IMR-90 (cell line): ENCODE measurements around the gene TPGS2.

Experiments
- BHLHE40 ChIP-seq: fragments of 150-350 bp; IDR thresholded peaks from 2 replicates; pipeline ENCODE4 v1.6.1; 2016; ENCODE audit warnings: mild to moderate bottlenecking, low read depth, low read length
- CEBPB ChIP-seq: IDR thresholded peaks from 2 replicates; pipeline ENCODE4 v1.6.1; 2012; ENCODE audit warnings: low read depth, low read length, improper control_type of control experiment
- CTCF ChIP-seq: conservative IDR thresholded peaks from 2 replicates; pipeline ENCODE4 v1.5.1; 2012; ENCODE audit warnings: mild to moderate bottlenecking, low read depth, low read length, improper control_type of control experiment
- ELK1 ChIP-seq: fragments of 150-350 bp; IDR thresholded peaks from 2 replicates; pipeline ENCODE4 v1.6.1; 2016; ENCODE audit warnings: low read depth, mild to moderate bottlenecking, low read length, moderate library complexity, borderline replicate concordance
- MAZ ChIP-seq: IDR thresholded peaks from 2 replicates; pipeline ENCODE4 v1.6.1; 2012; ENCODE audit warnings: low read depth, mild to moderate bottlenecking, low read length, improper control_type of control experiment, moderate library complexity, borderline replicate concordance
- POLR2A ChIP-seq: IDR thresholded peaks from 2 replicates; pipeline ENCODE4 v1.6.1; 2012; ENCODE audit warnings: mild to moderate bottlenecking, low read depth, low read length
- RAD21 ChIP-seq: IDR thresholded peaks from 2 replicates; pipeline ENCODE4 v1.6.1; 2012; ENCODE audit warnings: low read length, improper control_type of control experiment
- RCOR1 ChIP-seq: IDR thresholded peaks from 2 replicates; pipeline ENCODE4 v1.6.1; 2012; ENCODE audit warnings: mild to moderate bottlenecking, low read length, improper control_type of control experiment; ENCODE audit not compliant: insufficient replicate concordance
- SMC3 ChIP-seq: fragments of 150-350 bp; IDR thresholded peaks from 2 replicates; pipeline ENCODE4 v1.6.1; 2016; ENCODE audit warnings: low read depth, mild to moderate bottlenecking, antibody characterized with exemption, low read length, moderate library complexity
- TF ChIP-seq, protein P1 (sequence below): fragments of 150-350 bp; IDR thresholded peaks from 2 replicates; pipeline ENCODE4 v1.6.1; 2017; ENCODE audit warnings: mild to moderate bottlenecking, antibody characterized with exemption, low read length, low read depth

DNA sequence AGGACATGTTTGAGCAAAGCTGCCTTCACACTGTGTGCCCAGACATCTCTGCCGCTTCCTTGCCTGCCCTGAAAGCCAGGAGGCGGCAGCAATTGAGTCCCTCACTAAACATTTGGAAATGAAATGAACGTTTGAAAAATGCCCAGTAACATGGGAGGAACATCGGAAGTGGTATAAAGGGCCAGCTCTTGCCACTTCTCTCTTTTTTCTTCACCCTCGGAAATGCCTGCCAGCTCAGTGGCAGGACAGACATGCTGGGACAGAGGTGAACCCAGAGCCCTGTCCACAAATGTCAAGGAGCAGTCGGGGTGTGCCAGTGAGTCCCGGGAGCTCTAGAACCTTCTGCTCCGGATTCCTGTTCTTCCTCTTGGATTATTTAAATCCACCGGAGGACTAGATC, 46.1 kb downstream of the TPGS2 start:
- TF ChIP-seq CTCF, result no peak
- no peak for TF ChIP-seq POLR2A
- no peak for TF ChIP-seq CEBPB
- TF ChIP-seq SMC3, result no peak
- no peak for TF ChIP-seq MAZ
- no peak for TF ChIP-seq RCOR1
- TF ChIP-seq, protein P1, sequence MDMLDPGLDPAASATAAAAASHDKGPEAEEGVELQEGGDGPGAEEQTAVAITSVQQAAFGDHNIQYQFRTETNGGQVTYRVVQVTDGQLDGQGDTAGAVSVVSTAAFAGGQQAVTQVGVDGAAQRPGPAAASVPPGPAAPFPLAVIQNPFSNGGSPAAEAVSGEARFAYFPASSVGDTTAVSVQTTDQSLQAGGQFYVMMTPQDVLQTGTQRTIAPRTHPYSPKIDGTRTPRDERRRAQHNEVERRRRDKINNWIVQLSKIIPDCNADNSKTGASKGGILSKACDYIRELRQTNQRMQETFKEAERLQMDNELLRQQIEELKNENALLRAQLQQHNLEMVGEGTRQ, result no peak
- no peak for TF ChIP-seq ELK1
- no peak for TF ChIP-seq RAD21
- TF ChIP-seq BHLHE40, result no peak
